GM19328 (cell line): ENCODE results near the gene ATXN10.

Experiments
- ATAC-seq: cut with Tn5 transposase; IDR thresholded peaks from one replicate; pipeline ENCODE4 v1.9.1; 2021; ENCODE audit warnings: mild to moderate bottlenecking, moderate library complexity; ENCODE audit not compliant: unreplicated experiment

Gene ATXN10

GRCh38 chr22:45871721-45872120 lies 200.1 kb downstream of the ATXN10 start:
- ATAC-seq = no peak

GRCh38 chr22:45872659-45873263 lies 201.1 kb downstream of the ATXN10 start:
- ATAC-seq = no peak

GRCh38 chr22:45876136-45877035 lies 204.8 kb downstream of the ATXN10 start:
- no peak for ATAC-seq

GRCh38 chr22:45877036-45877380 lies 205.4 kb downstream of the ATXN10 start:
- ATAC-seq = no peak

- ATAC-seq = no peak
Observed at GRCh38 chr22:45877651-45878050, 206.0 kb downstream of the ATXN10 start.

- ATAC-seq = no peak
Observed at GRCh38 chr22:45878051-45878781, 206.6 kb downstream of the ATXN10 start.

- no peak for ATAC-seq
Observed at GRCh38 chr22:45878901-45879551, 207.4 kb downstream of the ATXN10 start.

GRCh38 chr22:45879552-45879949 lies 207.9 kb downstream of the ATXN10 start:
- no peak for ATAC-seq

- no peak for ATAC-seq
Observed at GRCh38 chr22:45880091-45880715, 208.6 kb downstream of the ATXN10 start.

- no peak for ATAC-seq
Observed at GRCh38 chr22:45880716-45881523, 209.3 kb downstream of the ATXN10 start.

GRCh38 chr22:45881524-45881875 lies 209.9 kb downstream of the ATXN10 start:
- ATAC-seq = no peak

GRCh38 chr22:45882881-45883810 lies 211.5 kb downstream of the ATXN10 start:
- ATAC-seq = no peak

- ATAC-seq = no peak
Observed at GRCh38 chr22:45883811-45884170, 212.2 kb downstream of the ATXN10 start.

- no peak for ATAC-seq
Observed at GRCh38 chr22:45884201-45885062, 212.8 kb downstream of the ATXN10 start.

GRCh38 chr22:45885171-45885840 lies 213.7 kb downstream of the ATXN10 start:
- no peak for ATAC-seq

- ATAC-seq = no peak
Observed at GRCh38 chr22:45885941-45886395, 214.3 kb downstream of the ATXN10 start.

- no peak for ATAC-seq
Observed at GRCh38 chr22:45886540-45886939, 214.9 kb downstream of the ATXN10 start.
